GM18517 (cell line): ENCODE results near the gene CELF1.

Experiments
- ATAC-seq: cut with Tn5 transposase; IDR thresholded peaks from one replicate; pipeline ENCODE4 v1.9.1; 2021; ENCODE audit warnings: mild to moderate bottlenecking, moderate library complexity; ENCODE audit not compliant: unreplicated experiment

CELF1 gene

GRCh38 chr11:47488674-47489394 is 64.1 kb downstream of the CELF1 start:
- ATAC-seq, result no peak

DNA sequence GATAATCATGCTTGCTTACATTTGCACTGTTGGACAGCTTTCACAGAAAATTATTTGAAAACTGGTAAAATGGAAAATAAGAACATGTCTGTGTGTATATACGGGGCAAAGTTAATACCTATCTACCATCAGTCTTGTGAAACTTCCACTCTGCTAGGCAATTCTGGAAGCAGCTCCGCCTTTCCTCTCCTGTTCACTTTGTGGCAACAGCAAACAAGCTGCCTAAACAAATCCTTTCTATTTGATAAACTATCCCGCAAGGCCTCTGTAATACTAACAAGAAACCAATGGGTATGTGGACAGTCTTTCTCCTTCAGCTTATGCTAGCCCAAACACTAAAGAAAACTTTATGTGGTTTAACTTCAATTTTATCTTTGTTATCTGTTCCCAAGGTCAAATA is 64.8 kb downstream of the CELF1 start:
- no peak for ATAC-seq

DNA sequence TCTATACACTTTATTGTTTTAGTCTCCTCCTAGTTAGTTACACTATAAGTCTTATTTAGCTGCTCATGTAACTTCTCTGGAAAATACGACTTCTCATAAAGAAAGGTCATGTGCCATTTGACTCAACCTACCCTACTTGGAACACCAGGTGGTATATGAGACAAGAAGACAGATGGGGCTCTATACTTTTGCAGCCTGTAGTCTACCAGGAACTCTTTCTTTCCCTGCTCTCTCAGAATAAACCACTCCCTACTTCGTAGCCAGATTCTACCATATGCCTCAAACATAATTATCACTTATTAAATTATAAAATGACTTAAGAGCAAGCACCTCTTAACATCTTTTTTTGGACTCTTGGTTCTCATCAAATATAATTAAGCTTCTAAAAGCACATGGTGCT is 65.5 kb downstream of the CELF1 start:
- no peak for ATAC-seq

DNA sequence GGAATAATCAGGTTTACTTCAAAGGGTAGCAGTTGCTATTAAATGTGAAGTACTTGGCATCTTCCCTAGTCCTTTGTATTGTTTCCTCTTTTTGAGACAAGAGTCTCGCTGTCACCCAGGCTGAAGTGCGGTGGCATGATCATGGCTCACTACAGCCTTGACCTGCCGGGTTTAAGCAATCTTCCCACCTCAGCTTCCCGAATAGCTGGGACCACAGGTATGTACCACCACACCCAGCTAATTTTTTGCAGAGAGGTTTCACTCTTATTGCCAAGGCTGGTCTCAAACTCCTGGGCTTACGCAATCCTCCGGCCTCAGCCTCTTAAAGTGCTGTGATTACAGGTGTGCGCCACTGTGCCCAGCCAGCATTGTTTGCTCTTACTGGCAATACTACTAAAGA is 67.8 kb downstream of the CELF1 start:
- no peak for ATAC-seq

GRCh38 chr11:47483457-47483856 is 69.5 kb downstream of the CELF1 start:
- ATAC-seq, result no peak

GRCh38 chr11:47480762-47481161 is 72.2 kb downstream of the CELF1 start:
- ATAC-seq, result no peak

DNA sequence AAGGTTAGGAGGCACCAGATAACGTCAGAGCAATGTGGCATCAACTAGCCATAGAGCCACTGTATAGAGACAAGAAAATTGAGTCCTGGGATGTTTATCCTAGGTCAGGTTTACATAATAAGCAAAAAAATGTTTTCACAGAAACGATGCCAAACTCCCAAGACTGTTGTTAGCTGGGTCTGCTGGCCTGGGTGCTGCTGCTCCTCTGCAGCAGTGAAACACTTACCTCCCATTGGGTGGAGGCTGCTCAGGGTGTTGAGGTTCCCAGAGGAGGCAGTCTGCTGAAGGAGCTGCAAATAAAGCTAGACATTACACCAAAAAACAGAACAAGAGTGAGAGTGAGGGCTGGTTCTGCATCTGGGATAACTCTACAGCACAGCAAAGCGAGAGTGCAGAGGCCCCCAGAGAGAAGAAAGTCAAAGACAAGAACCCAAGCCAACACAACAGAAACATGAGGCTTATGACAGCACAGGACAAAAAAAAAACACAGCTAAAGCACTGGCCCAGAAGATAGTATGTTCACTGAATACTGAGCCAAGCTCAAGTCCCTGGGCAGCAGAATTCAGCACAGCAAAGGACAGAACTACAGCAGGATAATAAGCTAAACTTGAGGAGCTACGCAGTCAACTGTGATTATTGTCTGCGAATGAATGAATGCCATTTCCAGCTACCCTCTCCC is 74.1 kb downstream of the CELF1 start:
- no peak for ATAC-seq

DNA sequence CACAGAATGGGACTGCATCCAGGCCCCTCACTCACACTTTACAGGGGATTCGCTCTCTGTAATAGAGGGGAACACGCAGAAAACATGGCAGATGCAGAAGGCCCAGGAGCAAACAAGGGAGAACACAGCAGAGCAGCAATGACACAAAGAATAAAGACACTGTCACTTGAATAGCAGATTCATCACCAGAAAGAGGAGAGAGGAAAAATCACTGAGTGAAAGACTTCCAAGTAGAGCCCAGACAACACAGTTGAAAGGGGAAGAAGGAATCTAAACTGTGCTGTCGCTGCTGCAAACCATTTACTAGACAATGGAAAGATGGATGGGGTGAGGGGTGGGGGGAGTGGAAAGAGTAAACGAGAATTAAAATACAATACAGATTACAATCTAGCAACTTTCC is 75.2 kb downstream of the CELF1 start:
- ATAC-seq, result no peak

GRCh38 chr11:47477323-47477722 is 75.6 kb downstream of the CELF1 start:
- ATAC-seq, result no peak

DNA sequence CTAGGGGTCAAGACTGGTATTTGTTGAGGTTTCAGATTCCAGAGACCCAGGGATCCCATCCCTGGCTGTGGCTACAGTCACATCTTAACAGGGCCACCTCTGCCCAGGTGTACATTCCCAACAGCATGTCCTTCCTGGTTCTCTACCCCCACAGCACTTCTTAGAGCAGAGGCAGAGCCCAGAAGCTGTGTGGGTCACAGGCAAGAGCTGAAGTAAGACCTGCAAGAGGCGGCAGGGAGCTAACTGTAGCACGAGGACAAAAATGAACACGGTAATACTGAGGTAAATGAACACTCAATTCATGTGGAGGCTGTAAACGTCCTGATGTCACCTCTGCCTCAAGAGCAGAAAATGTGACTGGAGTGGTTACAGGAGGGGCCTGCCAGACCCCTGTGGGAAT is 82.3 kb downstream of the CELF1 start:
- no peak for ATAC-seq

DNA sequence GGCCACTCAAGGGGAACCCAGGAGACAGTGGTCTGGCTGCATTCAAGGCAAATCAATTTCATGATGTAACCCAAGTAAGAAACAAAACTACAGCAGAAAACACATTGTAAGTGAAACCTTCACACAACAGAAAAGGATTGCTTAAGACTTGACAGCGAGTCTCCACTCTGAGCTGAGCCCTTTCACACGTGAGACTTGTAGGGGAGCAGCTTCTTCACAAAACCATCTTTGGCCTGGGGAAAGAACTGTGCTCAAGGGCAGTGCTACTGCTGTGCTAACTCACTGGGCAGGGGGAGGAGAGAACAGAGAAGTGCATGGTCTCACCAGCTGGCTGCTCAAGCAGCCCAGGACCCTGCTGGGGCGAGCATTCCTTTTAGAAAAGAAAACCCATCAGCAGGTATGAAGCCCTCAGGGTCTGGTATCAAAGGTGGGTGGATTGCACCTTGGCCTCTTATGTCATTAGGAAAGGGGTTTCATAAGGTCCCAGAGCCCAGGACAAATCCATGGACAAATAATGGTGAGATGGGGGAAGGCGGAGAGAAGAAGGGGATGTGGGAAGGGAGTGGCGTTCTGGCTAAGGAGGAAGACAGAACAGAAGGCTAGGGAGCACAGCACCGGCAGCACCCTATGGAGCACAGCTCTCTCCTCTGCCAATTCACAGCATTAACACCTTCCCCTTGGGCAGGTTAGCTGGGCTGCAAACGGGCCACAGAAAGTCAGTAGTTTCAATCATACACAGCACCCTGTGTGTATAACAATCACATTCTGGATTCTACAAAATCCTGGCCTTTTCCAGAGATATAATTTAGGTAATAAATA is 83.4 kb downstream of the CELF1 start:
- no peak for ATAC-seq

GRCh38 chr11:47468598-47469214 is 84.2 kb downstream of the CELF1 start:
- no peak for ATAC-seq

GRCh38 chr11:47467357-47467756 is 85.6 kb downstream of the CELF1 start:
- ATAC-seq, result no peak

DNA sequence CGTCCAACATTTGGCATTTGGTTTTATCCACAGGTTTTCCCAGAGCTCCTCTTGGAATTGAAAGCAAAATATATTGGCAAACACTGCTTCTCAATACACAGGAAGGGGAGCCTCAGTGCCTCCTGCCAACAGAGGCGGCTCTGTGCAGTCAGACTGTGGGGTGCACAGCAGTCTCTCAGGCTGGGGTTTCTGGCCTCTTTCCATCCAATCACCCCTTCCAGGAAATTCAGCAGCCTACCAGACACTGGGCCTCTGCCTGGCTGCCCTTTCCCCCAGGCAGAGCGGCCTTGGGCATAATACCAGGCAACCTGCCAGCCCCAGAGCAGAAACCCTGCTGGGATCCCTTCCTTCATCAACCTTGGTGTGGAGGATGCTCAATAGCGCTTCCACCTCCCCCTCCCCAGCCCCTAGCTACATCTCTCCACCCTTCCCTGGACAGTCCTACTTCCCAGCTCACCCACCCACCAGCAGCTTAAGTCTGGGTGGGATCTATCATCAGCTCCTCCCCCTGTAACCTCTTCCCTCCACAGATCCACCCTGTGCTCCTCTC is 86.2 kb downstream of the CELF1 start:
- no peak for ATAC-seq

DNA sequence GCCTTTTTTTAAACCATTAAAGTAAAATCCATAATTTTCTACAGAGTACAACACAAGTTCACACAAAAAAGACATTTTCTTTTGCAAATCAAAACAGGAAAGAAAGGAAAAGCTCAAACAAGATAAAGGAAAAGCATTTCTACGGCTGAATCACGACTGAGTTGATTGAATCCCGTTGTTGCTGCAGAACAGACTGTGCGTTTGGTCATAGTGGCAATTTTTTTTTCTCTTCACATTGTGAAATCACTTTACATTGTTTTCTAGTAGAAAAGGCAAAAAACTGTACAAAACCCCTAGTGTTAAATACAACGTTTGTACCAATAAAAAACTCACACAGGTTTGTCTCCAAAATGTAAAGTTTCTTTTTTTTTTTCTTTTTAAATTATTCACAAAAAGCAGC is 86.7 kb downstream of the CELF1 start:
- no peak for ATAC-seq

- no peak for ATAC-seq
Observed at GRCh38 chr11:47464483-47464882, 88.4 kb downstream of the CELF1 start.

GRCh38 chr11:47461876-47462275 is 91.1 kb downstream of the CELF1 start:
- ATAC-seq, result no peak

DNA sequence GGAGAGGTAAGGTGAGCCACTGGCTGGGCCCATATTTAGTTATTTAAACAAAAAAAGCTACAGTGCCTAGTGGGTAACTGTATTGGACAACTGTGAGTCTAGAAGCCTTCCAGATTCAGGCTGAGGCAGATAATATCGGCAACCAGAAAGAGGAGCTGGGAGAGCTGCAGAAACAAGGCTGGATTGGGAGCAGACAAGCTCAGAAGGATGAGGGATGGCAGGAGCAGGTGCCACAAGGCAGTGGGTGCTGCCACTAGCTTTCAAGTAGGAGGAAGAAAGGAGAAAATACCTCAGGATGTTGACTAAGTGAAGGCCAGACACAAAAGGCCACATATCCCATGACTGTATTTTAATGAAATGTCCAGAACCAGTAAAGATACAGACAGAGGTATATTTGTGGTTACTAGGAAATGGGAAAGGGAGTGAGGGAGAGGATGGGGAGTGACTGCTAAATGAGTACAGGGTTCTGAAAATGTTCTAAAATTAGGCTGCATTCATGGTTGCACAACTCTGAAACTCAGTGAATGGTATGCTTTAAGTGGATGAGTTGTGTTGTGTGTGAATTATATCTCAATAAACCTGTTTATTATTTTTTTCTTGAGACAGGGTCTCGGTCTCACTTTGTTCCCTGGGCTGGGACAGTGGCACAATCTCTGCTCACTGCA is 92.2 kb downstream of the CELF1 start:
- no peak for ATAC-seq

DNA sequence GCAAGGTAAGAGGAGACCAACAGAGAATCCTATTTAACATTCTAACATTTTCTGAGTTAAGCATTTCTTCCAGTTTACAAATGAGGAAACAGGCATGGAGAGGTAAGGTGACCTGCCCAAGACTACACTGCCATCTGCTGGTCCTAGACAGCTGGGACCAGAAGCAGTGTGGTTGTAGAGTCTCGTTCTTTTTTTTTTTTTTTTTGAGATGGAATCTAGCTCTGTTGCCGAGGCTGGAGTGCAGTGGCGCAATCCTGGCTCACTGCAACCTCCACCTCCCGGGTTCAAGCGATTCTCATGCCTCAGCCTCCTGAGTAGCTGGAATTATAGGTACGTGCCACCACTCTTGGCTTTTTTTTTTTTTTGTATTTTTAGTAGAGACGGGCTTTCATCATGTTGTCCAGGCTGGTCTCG is 98.7 kb downstream of the CELF1 start:
- peak; percentile 66 for ATAC-seq

GRCh38 chr11:47453365-47453764 is 99.6 kb downstream of the CELF1 start:
- no peak for ATAC-seq

DNA sequence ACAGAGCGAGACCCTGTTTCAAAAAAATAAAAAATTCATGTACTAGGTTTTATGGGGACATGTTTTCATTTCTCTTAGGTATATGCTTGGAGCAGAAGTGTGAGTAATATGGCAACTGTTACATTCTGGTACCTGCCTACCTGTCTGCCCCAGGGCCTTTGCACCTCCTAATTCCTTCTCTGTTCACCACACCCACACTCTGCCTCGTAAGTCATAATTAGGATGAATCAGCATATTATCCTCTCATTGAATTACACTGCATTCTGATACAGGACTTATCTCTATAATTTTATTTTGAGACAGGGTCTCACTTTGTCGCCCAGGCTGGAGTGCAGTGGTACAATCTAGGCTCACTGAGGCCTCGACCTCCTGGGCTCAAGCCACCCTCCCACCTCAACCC is 100.9 kb downstream of the CELF1 start:
- ATAC-seq, result no peak
